UCSD-AML1 (cell line): ENCODE measurements around the gene CNTN1.

Source experiments
- DNase-seq: peaks from one replicate; lab custom pipeline; 2025; ENCODE audit not compliant: unreplicated experiment; lab: John Stamatoyannopoulos, UW

Gene CNTN1

GRCh38 chr12:40691913-40692764, at the start of gene CNTN1:
Gene CNTN1 (plus strand): TSS chr12:40692439.
- DNase-seq = no peak

GRCh38 chr12:40643506-40643905, 48.7 kb upstream of the CNTN1 start:
- DNase-seq = no peak

- DNase-seq = no peak
Measured at GRCh38 chr12:40643976-40644375, 48.3 kb upstream of the CNTN1 start.

GRCh38 chr12:40644708-40645107, 47.5 kb upstream of the CNTN1 start:
- no peak for DNase-seq

GRCh38 chr12:40645361-40645760, 46.9 kb upstream of the CNTN1 start:
- no peak for DNase-seq

- no peak for DNase-seq
Measured at GRCh38 chr12:40646456-40646855, 45.8 kb upstream of the CNTN1 start.

- DNase-seq = no peak
Measured at GRCh38 chr12:40646911-40647310, 45.3 kb upstream of the CNTN1 start.

GRCh38 chr12:40647651-40648050, 44.6 kb upstream of the CNTN1 start:
- no peak for DNase-seq

GRCh38 chr12:40648519-40648918, 43.7 kb upstream of the CNTN1 start:
- DNase-seq = no peak

- no peak for DNase-seq
Measured at GRCh38 chr12:40650038-40650704, 42.1 kb upstream of the CNTN1 start.

- no peak for DNase-seq
Measured at GRCh38 chr12:40655451-40655850, 36.8 kb upstream of the CNTN1 start.

GRCh38 chr12:40662366-40662765, 29.9 kb upstream of the CNTN1 start:
- DNase-seq = no peak

- DNase-seq = no peak
Measured at GRCh38 chr12:40663781-40664180, 28.5 kb upstream of the CNTN1 start.

GRCh38 chr12:40668099-40668529, 24.1 kb upstream of the CNTN1 start:
- no peak for DNase-seq

- DNase-seq = no peak
Measured at GRCh38 chr12:40672741-40673271, 19.4 kb upstream of the CNTN1 start.

- no peak for DNase-seq
Measured at GRCh38 chr12:40681148-40681547, 11.1 kb upstream of the CNTN1 start.

GRCh38 chr12:40684986-40685385, 7.3 kb upstream of the CNTN1 start:
- no peak for DNase-seq

- no peak for DNase-seq
Measured at GRCh38 chr12:40688085-40688725, 4.0 kb upstream of the CNTN1 start.

GRCh38 chr12:40689576-40689975, 2.7 kb upstream of the CNTN1 start:
- no peak for DNase-seq

GRCh38 chr12:40692765-40693206, 547 bp downstream of the CNTN1 start:
- no peak for DNase-seq

- no peak for DNase-seq
Measured at GRCh38 chr12:40693207-40693821, 1.1 kb downstream of the CNTN1 start.
